ENCODE results near the gene MCM9.

DNA sequence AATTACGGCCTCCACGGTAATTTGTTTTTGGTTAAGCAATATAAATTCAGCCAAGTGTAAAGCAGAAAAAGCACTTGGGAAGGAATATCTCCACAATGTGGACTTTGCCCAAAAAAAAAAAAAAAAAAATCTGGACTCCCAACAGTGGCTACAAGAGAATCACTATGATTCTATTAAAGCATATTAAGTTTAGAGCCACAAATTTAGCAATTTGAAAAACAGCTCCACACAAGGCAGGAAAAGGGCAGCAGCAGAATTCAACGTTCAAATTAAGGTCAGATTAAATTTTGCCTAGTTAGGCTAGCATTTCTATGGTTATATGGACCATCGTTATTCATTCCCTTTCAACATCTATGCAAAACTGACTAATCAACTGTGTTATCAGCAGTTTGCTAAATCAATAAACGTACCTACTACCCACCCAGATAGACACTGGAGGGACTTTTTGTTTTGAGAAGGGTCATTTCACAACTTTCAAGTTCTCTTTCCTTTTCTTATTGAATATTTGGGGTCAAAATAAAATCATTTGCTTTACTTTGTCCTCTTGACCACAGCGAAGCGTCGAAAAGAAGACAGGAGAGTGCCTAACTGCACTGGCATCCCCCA is 1.0 kb downstream of the MCM9 start:
- TF ChIP-seq CTCF (IDR thresholded peaks at IDR 0.05) (no peak), POLR2A (IDR thresholded peaks at IDR 0.05) (no peak)
